Adrenal gland (tissue), 12 donors: ENCODE measurements around the gene TOM1. TPM values are rescaled to one million over a fixed set of nuclear protein-coding genes. Genes with fewer than 3 reads are reported as not detected.
A peak's percentile ranks its signal among the peaks of the same experiment; 100 is the strongest.

Experiments
- DNase-seq, 7 donors: peaks; one replicate each; pipeline ENCODE4 v3.0.0-alpha.2; 2019 to 2020
- H3K27ac ChIP-seq, 5 donors: fragments of 200-600 bp; sonication (generic) in 4 of 5; 1 replicate in 3 of 5; 2 replicates in 2 of 5; pipeline versions ENCODE4 v1.5.1 to v1.8.0; 2016 to 2020; ENCODE audit warnings: mild to moderate bottlenecking in 1 of 5
- H3K27me3 ChIP-seq: fragments of 200-600 bp; 2 replicates; pipeline ENCODE4 v1.8.0; 2021
- H3K36me3 ChIP-seq, 2 donors: fragments of 200-600 bp; replicated peaks in 1 of 2; 1 replicate in 1 of 2; 2 replicates in 1 of 2; pipeline versions ENCODE4 v1.5.1 to v1.8.0; 2018 to 2022
- H3K4me1 ChIP-seq, 2 donors: fragments of 200-600 bp; replicated peaks in 1 of 2; 1 replicate in 1 of 2; 2 replicates in 1 of 2; pipeline versions ENCODE4 v1.5.1 to v1.8.0; 2018 to 2021
- H3K4me3 ChIP-seq, 4 donors: fragments of 200-600 bp; sonication (generic) in 3 of 4; one replicate each; pipeline ENCODE4 v1.5.1; 2016 to 2018
- H3K9me3 ChIP-seq, 3 donors: fragments of 200-600 bp; sonication (generic) in 1 of 3; replicated peaks in 1 of 3; 1 replicate in 2 of 3; 2 replicates in 1 of 3; pipeline versions ENCODE4 v1.5.1 to v1.8.0; 2016 to 2021
- CTCF ChIP-seq, 6 experiments: fragments of 450-650 bp in 4 of 6; fragments of 200-600 bp in 2 of 6; sonication (generic) in 1 of 6; IDR thresholded peaks; 1 replicate in 5 of 6; 2 replicates in 1 of 6; pipeline versions ENCODE4 v1.5.1 to v1.8.0; 2016 to 2021; ENCODE audit warnings: antibody characterized with exemption in 6 of 6, mild to moderate bottlenecking in 2 of 6, moderate library complexity in 1 of 6
- POLR2A ChIP-seq, 2 donors: fragments of 450-650 bp; IDR thresholded peaks; one replicate each; pipeline ENCODE4 v1.6.1; 2017; ENCODE audit warnings: antibody characterized with exemption in 2 of 2, mild to moderate bottlenecking in 2 of 2, moderate library complexity in 1 of 2
- whole genome bisulfite sequencing, 4 donors: extraction: QIAGEN DNeasy Blood & Tissue Kit in 2 of 4; methylation state at CpG; one replicate each; pipeline versions ENCODE4 v1.1.5 to v1.1.7; 2013 to 2017; 5-methylcytosine and 5-hydroxymethylcytosine counted together
- intact Hi-C, 2 donors: fragments of 100-400 bp; cut with DNase I; formaldehyde crosslinking; loops; one replicate each; pipeline versions ENCODE4 v1.14.1 to v1.15.0; 2022 to 2023
- polyA plus RNA-seq, 3 donors: library from polyadenylated mRNA; stranded (reverse); fragments of 200-250 nt in 2 of 3; fragments of 350-450 nt in 1 of 3; fragmentation: Illumina TruSeq in 1 of 3; extraction: RNeasy Lipid Tissue Mini Kit (QIAGEN cat#74804) in 1 of 3; gene quantifications; one replicate each; pipeline ENCODE4 v1.2.3, GENCODE V29; 2013 to 2014
- total RNA-seq, 9 donors: library from RNA; depleted of rRNA in 4 of 9; stranded (reverse); fragments of >200 nt in 4 of 9; fragments of 120-200 nt in 1 of 9; fragmentation: NEBNext Ultra II Directional in 1 of 9; extraction: Animal tissue kit (Norgen Biotek cat#: 25700) in 1 of 9; gene quantifications; one replicate each; pipeline versions ENCODE4 v1.1.0 to v1.2.4, GENCODE V29; 2013 to 2023
- donor health status: healthy with polysubstance abuse.
- donor health status: Bipolar disorder and iron deficiency.
- donor health status: DM: yes; HTN: yes; CAD: no.
- donor health status: DM: no; HTN: no; CAD: no.
- donor health status: DM: no; HTN: no; CAD: no.
- donor health status: DM: yes; HTN: yes; CAD: no.

Gene TOM1
- total and polyA plus RNA-seq, 12 donors: 57.5 to 188 (median 106) TPM

- Histone ChIP-seq H3K4me1 (peaks cover 19 to 29% of the 10 kb centered on the region in 2 donors), H3K9me3 (no peaks in the 10 kb centered on the region), H3K4me3 (no peak overlapping the region), H3K27ac (peak overlapping the region in 4 of 5 donors; percentile 81 to 86 (median 84)), H3K27me3 (no peaks in the 10 kb centered on the region), H3K36me3 (peaks cover 0 to 93% of the 10 kb centered on the region in 2 donors)
- intact Hi-C loops: no loop called here
- WGBS, 4 donors: 85 to 96% (median 90%) methylated on average over 2 to 7 of the region's 7 CpGs
- DNase-seq: no peak
- no peak for TF ChIP-seq CTCF (IDR thresholded peaks at IDR 0.05)
- TF ChIP-seq POLR2A (IDR thresholded peaks at IDR 0.05): no peak
These were observed 35.8 kb downstream of the TOM1 start for GRCh38 chr22:35335468-35335867.

- DNase-seq: peak; percentile 74 to 95 (median 90)
- Histone ChIP-seq H3K27ac (peak overlapping the region; percentile 73 to 86 (median 83)), H3K36me3 (peaks cover 0 to 92% of the 10 kb centered on the region in 2 donors), H3K27me3 (no peaks in the 10 kb centered on the region), H3K9me3 (no peaks in the 10 kb centered on the region), H3K4me1 (peaks cover 16 to 23% of the 10 kb centered on the region in 2 donors), H3K4me3 (no peak overlapping the region)
- TF ChIP-seq CTCF (IDR thresholded peaks at IDR 0.05) (no peak), POLR2A (IDR thresholded peaks at IDR 0.05) (peak; percentile 22 to 44)
- intact Hi-C loops: no loop called here
- 35 to 61% (median 51%) methylated on average over 5 to 12 of the region's 12 CpGs for WGBS, 4 donors
These were observed 36.5 kb downstream of the TOM1 start for GRCh38 chr22:35335936-35336781.

GRCh38 chr22:35337932-35338331 is 38.2 kb downstream of the TOM1 start:
- Histone ChIP-seq H3K27me3 (no peaks in the 10 kb centered on the region), H3K4me3 (no peak overlapping the region), H3K4me1 (peaks cover 16 to 23% of the 10 kb centered on the region in 2 donors), H3K36me3 (peaks cover 0 to 86% of the 10 kb centered on the region in 2 donors), H3K9me3 (no peaks in the 10 kb centered on the region), H3K27ac (peak overlapping the region in 1 of 5 donors; percentile 86)
- 93 to 98% (median 94%) methylated on average over 4 of the region's 4 CpGs for WGBS, 4 donors
- no peak for TF ChIP-seq POLR2A (IDR thresholded peaks at IDR 0.05)
- TF ChIP-seq CTCF (IDR thresholded peaks at IDR 0.05): no peak
- DNase-seq: no peak
- intact Hi-C loops: no loop called here

GRCh38 chr22:35341090-35341874 is 41.6 kb downstream of the TOM1 start:
- 93 to 98% (median 94%) methylated on average over 16 to 19 of the region's 19 CpGs for WGBS, 4 donors

More at GRCh38 chr22:35341090-35341874, 41.6 kb downstream of the TOM1 start:
- H3K27ac ChIP-seq: no peak overlapping the region
- intact Hi-C loops: loop anchor here in 1 of 2 donors (10.0 kb wide), 1 partner anchor 244 kb away; no protein-coding TSS in a partner anchor
- peaks cover 9 to 13% of the 10 kb centered on the region in 2 donors for H3K4me1 ChIP-seq
- no peak overlapping the region for H3K4me3 ChIP-seq
- H3K36me3 ChIP-seq: peaks cover 0 to 76% of the 10 kb centered on the region in 2 donors
- H3K9me3 ChIP-seq: no peaks in the 10 kb centered on the region
- no peak for TF ChIP-seq POLR2A (IDR thresholded peaks at IDR 0.05)
- TF ChIP-seq CTCF (IDR thresholded peaks at IDR 0.05): no peak
- no peaks in the 10 kb centered on the region for H3K27me3 ChIP-seq
- DNase-seq: no peak
